PFSK-1 (cell line): ENCODE results near the gene PDXDC1.
"Not testable (repeated sequence)": the region's sequence is repeated elsewhere in the genome, so short reads cannot be mapped to it uniquely, and the experiment has no call there.

ENCODE experiments used
- POLR2AphosphoS5 ChIP-seq: IDR thresholded peaks from 2 replicates; pipeline ENCODE4 v1.6.1; 2012; ENCODE audit warnings: low read depth, mild to moderate bottlenecking, control low read depth, low read length, moderate library complexity
- REST ChIP-seq, 2 experiments: IDR thresholded peaks; 2 replicates each; pipeline versions ENCODE4 v1.6.1 to v1.8.0; 2011 to 2012; ENCODE audit warnings: low read depth in 2 of 2, low read length in 2 of 2, control low read depth in 1 of 2, inconsistent platforms in 1 of 2, mild to moderate bottlenecking in 1 of 2, moderate library complexity in 1 of 2; ENCODE audit not compliant: insufficient read depth in 1 of 2

- not testable (repeated sequence) for TF ChIP-seq POLR2AphosphoS5
- 0 out of 4 replicates have a peak, but pooled peaks of 1 of the 2 experiments have one; percentile 18 for TF ChIP-seq REST (IDR thresholded peaks at IDR 0.05; ENCODE audit: insufficient read depth in 1 of 2, low read depth in 2 of 2, low read length in 2 of 2)
Observed at GRCh38 chr16:15016354-15016753, 41.5 kb downstream of the PDXDC1 start.
